IPS-18a (cell line): ENCODE measurements around the gene DPYD.

Experiments
- H3K27ac ChIP-seq: one replicate; pipeline ENCODE4 v1.5.1; 2013; ENCODE audit warnings: low read length
- H3K27me3 ChIP-seq: one replicate; pipeline ENCODE4 v1.6.1; 2013; ENCODE audit warnings: mild to moderate bottlenecking, low read length; ENCODE audit not compliant: control insufficient read depth, insufficient read depth
- H3K36me3 ChIP-seq: one replicate; pipeline ENCODE4 v1.6.1; 2013; ENCODE audit warnings: low read depth, low read length; ENCODE audit not compliant: control insufficient read depth
- H3K4me1 ChIP-seq: one replicate; pipeline ENCODE4 v1.6.1; 2013; ENCODE audit warnings: low read depth, low read length; ENCODE audit not compliant: control insufficient read depth
- H3K4me3 ChIP-seq: one replicate; pipeline ENCODE4 v1.5.1; 2013; ENCODE audit warnings: low read length
- H3K9ac ChIP-seq: one replicate; pipeline ENCODE4 v1.6.1; 2013; ENCODE audit warnings: mild to moderate bottlenecking, low read length, moderate library complexity
- H3K9me3 ChIP-seq: one replicate; pipeline ENCODE4 v1.6.1; 2013; ENCODE audit warnings: low read depth, low read length; ENCODE audit not compliant: control insufficient read depth

The DPYD gene

GRCh38 chr1:97805093-97805492 is 115.7 kb downstream of the DPYD start:
- no peak overlapping the region for H3K9ac ChIP-seq
- H3K36me3 ChIP-seq = no peaks in the 10 kb centered on the region
- H3K4me1 ChIP-seq = no peaks in the 10 kb centered on the region
- H3K27ac ChIP-seq = no peak overlapping the region
- no peak overlapping the region for H3K4me3 ChIP-seq
- H3K27me3 ChIP-seq = no peaks in the 10 kb centered on the region
- H3K9me3 ChIP-seq = no peaks in the 10 kb centered on the region

- no peaks in the 10 kb centered on the region for H3K9me3 ChIP-seq
- no peak overlapping the region for H3K27ac ChIP-seq
- H3K27me3 ChIP-seq = no peaks in the 10 kb centered on the region
- no peak overlapping the region for H3K9ac ChIP-seq
- H3K36me3 ChIP-seq = no peaks in the 10 kb centered on the region
- no peaks in the 10 kb centered on the region for H3K4me1 ChIP-seq
- H3K4me3 ChIP-seq = no peak overlapping the region
These were observed 117.8 kb downstream of the DPYD start for GRCh38 chr1:97803026-97803425.

- Histone ChIP-seq H3K4me1 (no peaks in the 10 kb centered on the region), H3K9me3 (no peaks in the 10 kb centered on the region), H3K36me3 (no peaks in the 10 kb centered on the region), H3K27me3 (no peaks in the 10 kb centered on the region), H3K27ac (no peak overlapping the region), H3K9ac (no peak overlapping the region), H3K4me3 (no peak overlapping the region)
These were observed 118.8 kb downstream of the DPYD start for GRCh38 chr1:97802011-97802410.

GRCh38 chr1:97797403-97798183 is 123.2 kb downstream of the DPYD start:
- no peak overlapping the region for H3K9ac ChIP-seq
- H3K9me3 ChIP-seq = no peaks in the 10 kb centered on the region
- H3K27me3 ChIP-seq = no peaks in the 10 kb centered on the region
- H3K4me3 ChIP-seq = no peak overlapping the region
- H3K36me3 ChIP-seq = no peaks in the 10 kb centered on the region
- H3K27ac ChIP-seq = no peak overlapping the region
- H3K4me1 ChIP-seq = no peaks in the 10 kb centered on the region

- Histone ChIP-seq H3K4me1 (no peaks in the 10 kb centered on the region), H3K27ac (no peak overlapping the region), H3K9ac (no peak overlapping the region), H3K27me3 (no peaks in the 10 kb centered on the region), H3K4me3 (no peak overlapping the region), H3K9me3 (no peaks in the 10 kb centered on the region), H3K36me3 (no peaks in the 10 kb centered on the region)
These were observed 124.1 kb downstream of the DPYD start for GRCh38 chr1:97796711-97797110.

GRCh38 chr1:97792655-97793054 is 128.2 kb downstream of the DPYD start:
- Histone ChIP-seq H3K27me3 (no peaks in the 10 kb centered on the region), H3K4me3 (no peak overlapping the region), H3K9me3 (no peaks in the 10 kb centered on the region), H3K27ac (no peak overlapping the region), H3K36me3 (no peaks in the 10 kb centered on the region), H3K4me1 (no peaks in the 10 kb centered on the region), H3K9ac (no peak overlapping the region)

- H3K9me3 ChIP-seq = no peaks in the 10 kb centered on the region
These were observed 129.6 kb downstream of the DPYD start for GRCh38 chr1:97791251-97791650.

GRCh38 chr1:97787231-97787630 is 133.6 kb downstream of the DPYD start:
- H3K36me3 ChIP-seq = no peaks in the 10 kb centered on the region
- H3K9ac ChIP-seq = no peak overlapping the region
- H3K4me3 ChIP-seq = no peak overlapping the region
- H3K4me1 ChIP-seq = no peaks in the 10 kb centered on the region
- H3K9me3 ChIP-seq = no peaks in the 10 kb centered on the region
- H3K27ac ChIP-seq = no peak overlapping the region
- H3K27me3 ChIP-seq = no peaks in the 10 kb centered on the region

More at GRCh38 chr1:97791251-97791650, 129.6 kb downstream of the DPYD start:
- Histone ChIP-seq H3K36me3 (no peaks in the 10 kb centered on the region), H3K9ac (no peak overlapping the region), H3K4me1 (no peaks in the 10 kb centered on the region), H3K27ac (no peak overlapping the region), H3K4me3 (no peak overlapping the region), H3K27me3 (no peaks in the 10 kb centered on the region)

- Histone ChIP-seq H3K4me3 (no peak overlapping the region), H3K36me3 (no peaks in the 10 kb centered on the region), H3K9me3 (no peaks in the 10 kb centered on the region), H3K27me3 (no peaks in the 10 kb centered on the region), H3K9ac (no peak overlapping the region), H3K4me1 (no peaks in the 10 kb centered on the region), H3K27ac (no peak overlapping the region)
These were observed 136.2 kb downstream of the DPYD start for GRCh38 chr1:97784661-97785060.

GRCh38 chr1:97783751-97784150 is 137.1 kb downstream of the DPYD start:
- Histone ChIP-seq H3K27ac (no peak overlapping the region), H3K9ac (no peak overlapping the region), H3K9me3 (no peaks in the 10 kb centered on the region), H3K36me3 (no peaks in the 10 kb centered on the region), H3K4me3 (no peak overlapping the region), H3K27me3 (no peaks in the 10 kb centered on the region), H3K4me1 (no peaks in the 10 kb centered on the region)

GRCh38 chr1:97781762-97782337 is 139.0 kb downstream of the DPYD start:
- Histone ChIP-seq H3K27me3 (no peaks in the 10 kb centered on the region), H3K9me3 (no peaks in the 10 kb centered on the region), H3K27ac (no peak overlapping the region), H3K9ac (no peak overlapping the region), H3K4me3 (no peak overlapping the region), H3K4me1 (no peaks in the 10 kb centered on the region), H3K36me3 (no peaks in the 10 kb centered on the region)

- no peaks in the 10 kb centered on the region for H3K27me3 ChIP-seq
- no peaks in the 10 kb centered on the region for H3K36me3 ChIP-seq
- H3K9me3 ChIP-seq = no peaks in the 10 kb centered on the region
- no peak overlapping the region for H3K9ac ChIP-seq
- no peak overlapping the region for H3K4me3 ChIP-seq
- H3K4me1 ChIP-seq = no peaks in the 10 kb centered on the region
- H3K27ac ChIP-seq = no peak overlapping the region
These were observed 139.9 kb downstream of the DPYD start for GRCh38 chr1:97780884-97781283.
